SK-N-SH (cell line): Measurements from ENCODE around the gene KTN1. TPM values are rescaled to one million over a fixed set of nuclear protein-coding genes. Genes with fewer than 3 reads are reported as not detected.

Source experiments
- CTCF ChIA-PET: fragments of 300-600, 350-600 bp; formaldehyde crosslinking; extraction: SDS; loops from one replicate; lab custom pipeline; 2021; lab: Yijun Ruan, JAX
- POLR2A ChIA-PET: fragments of 350-600 bp; sonication (Branson Sonifier 250); formaldehyde crosslinking; extraction: SDS; loops from one replicate; lab custom pipeline; 2020; ENCODE audit warnings: antibody characterized with exemption, inconsistent platforms; lab: Yijun Ruan, JAX
- DNase-seq: peaks from one replicate; pipeline ENCODE4 v3.0.0; 2012
- H2AFZ ChIP-seq: fragments of 200-600 bp; sonication (generic); 2 replicates; pipeline ENCODE4 v1.8.1; 2016; ENCODE audit warnings: antibody characterized with exemption, mild to moderate bottlenecking, low read depth
- H3F3A ChIP-seq: fragments of 200-600 bp; sonication (generic); replicated peaks from 2 replicates; pipeline ENCODE3; 2016; ENCODE audit warnings: antibody characterized with exemption, mild to moderate bottlenecking; ENCODE audit not compliant: insufficient read depth
- H3K27ac ChIP-seq, 2 experiments: fragments of 200-500 bp in 1 of 2; fragments of 200-600 bp in 1 of 2; sonication (Bioruptor generic) in 1 of 2; sonication (generic), shearing (Covaris generic) in 1 of 2; 2 replicates each; pipeline versions ENCODE4 v1.5.1 to v1.6.1; 2014 to 2016; ENCODE audit warnings: low read depth in 2 of 2, inconsistent platforms in 1 of 2, low read length in 1 of 2, mild to moderate bottlenecking in 1 of 2, mixed read lengths in 1 of 2
- H3K27me3 ChIP-seq: fragments of 200-600 bp; sonication (generic), shearing (Covaris generic); 2 replicates; pipeline ENCODE4 v1.6.1; 2016; ENCODE audit warnings: mixed run types; ENCODE audit not compliant: insufficient read depth
- H3K36me3 ChIP-seq, 2 experiments: fragments of 200-500 bp in 1 of 2; fragments of 200-600 bp in 1 of 2; sonication (Bioruptor generic) in 1 of 2; sonication (generic) in 1 of 2; replicated peaks in 1 of 2; 2 replicates each; pipeline versions ENCODE3 to v1.5.1; 2014 to 2016; ENCODE audit warnings: low read length in 1 of 2, mild to moderate bottlenecking in 1 of 2; ENCODE audit not compliant: insufficient read depth in 2 of 2, control insufficient read depth in 1 of 2
- H3K4me1 ChIP-seq, 2 experiments: fragments of 200-500 bp in 1 of 2; fragments of 200-600 bp in 1 of 2; sonication (Bioruptor generic) in 1 of 2; sonication (generic), shearing (Covaris generic) in 1 of 2; 2 replicates each; pipeline versions ENCODE4 v1.5.1 to v1.6.1; 2014 to 2016; ENCODE audit warnings: low read depth in 1 of 2, low read length in 1 of 2, mixed run types in 1 of 2; ENCODE audit not compliant: insufficient read depth in 2 of 2, control insufficient read depth in 1 of 2
- H3K4me2 ChIP-seq: fragments of 200-600 bp; sonication (generic), shearing (Covaris generic); 2 replicates; pipeline ENCODE4 v1.6.1; 2017; ENCODE audit warnings: mixed run types
- H3K4me3 ChIP-seq, 2 experiments: fragments of 200-500 bp in 1 of 2; fragments of 200-600 bp in 1 of 2; sonication (Bioruptor generic) in 1 of 2; sonication (generic), shearing (Covaris generic) in 1 of 2; 2 replicates each; pipeline versions ENCODE4 v1.5.1 to v1.8.1; 2014 to 2016; ENCODE audit warnings: low read depth in 2 of 2, inconsistent platforms in 1 of 2, low read length in 1 of 2, mild to moderate bottlenecking in 1 of 2, mixed read lengths in 1 of 2, moderate library complexity in 1 of 2
- H3K79me2 ChIP-seq: fragments of 200-600 bp; sonication (generic); 2 replicates; pipeline ENCODE4 v1.8.1; 2017; ENCODE audit warnings: mild to moderate bottlenecking; ENCODE audit not compliant: insufficient read depth
- H3K9ac ChIP-seq: fragments of 200-600 bp; sonication (generic); 2 replicates; pipeline ENCODE4 v1.6.1; 2017; ENCODE audit warnings: mixed run types
- H3K9me2 ChIP-seq: fragments of 200-600 bp; sonication (generic); 2 replicates; pipeline ENCODE4 v1.6.1; 2017; ENCODE audit warnings: mixed run types
- H3K9me3 ChIP-seq: fragments of 200-600 bp; sonication (generic); 2 replicates; pipeline ENCODE4 v1.6.1; 2017; ENCODE audit warnings: mixed run types, mild to moderate bottlenecking, moderate library complexity
- H4K20me1 ChIP-seq: fragments of 200-600 bp; sonication (generic); 2 replicates; pipeline ENCODE4 v1.6.1; 2017; ENCODE audit warnings: mild to moderate bottlenecking, mixed run types; ENCODE audit not compliant: insufficient read depth
- CTCF ChIP-seq: fragments of 200-600 bp; sonication (generic); IDR thresholded peaks from 2 replicates; pipeline ENCODE4 v1.6.1; 2017; ENCODE audit warnings: antibody characterized with exemption, mild to moderate bottlenecking, moderate library complexity
- EP300 ChIP-seq, 2 experiments: IDR thresholded peaks; 2 replicates each; pipeline versions ENCODE4 v1.4.0 to v1.6.1; 2012; ENCODE audit warnings: borderline replicate concordance in 1 of 2, low read depth in 1 of 2, low read length in 1 of 2
- FOSL2 ChIP-seq: IDR thresholded peaks from 2 replicates; pipeline ENCODE4 v1.4.0; 2012; ENCODE audit warnings: low read depth, mild to moderate bottlenecking, moderate library complexity, borderline replicate concordance
- FOXJ3 ChIP-seq: sonication (generic); formaldehyde crosslinking; IDR thresholded peaks from 2 replicates; pipeline ENCODE4 v1.5.1; 2020; ENCODE audit warnings: mild to moderate bottlenecking, missing genetic modification reagents
- GATA2 ChIP-seq: sonication (generic); formaldehyde crosslinking; IDR thresholded peaks from 2 replicates; pipeline ENCODE4 v1.5.0; 2020; ENCODE audit warnings: mild to moderate bottlenecking, missing genetic modification reagents
- MAX ChIP-seq: IDR thresholded peaks from 2 replicates; pipeline ENCODE4 v1.4.0; 2012; ENCODE audit warnings: low read depth
- MEF2A ChIP-seq: IDR thresholded peaks from 2 replicates; pipeline ENCODE4 v1.4.0; 2012; ENCODE audit warnings: low read depth, borderline replicate concordance
- NRF1 ChIP-seq: IDR thresholded peaks from 2 replicates; pipeline ENCODE4 v1.6.1; 2012; ENCODE audit warnings: low read depth, mild to moderate bottlenecking, low read length
- PBX3 ChIP-seq: IDR thresholded peaks from 2 replicates; pipeline ENCODE4; 2012
- RAD21 ChIP-seq: IDR thresholded peaks from 2 replicates; pipeline ENCODE4 v1.6.1; 2012; ENCODE audit warnings: mild to moderate bottlenecking, low read length
- REST ChIP-seq: IDR thresholded peaks from 2 replicates; pipeline ENCODE4 v1.6.1; 2012; ENCODE audit warnings: mild to moderate bottlenecking, low read depth, low read length, moderate library complexity
- RFX5 ChIP-seq: IDR thresholded peaks from 2 replicates; pipeline ENCODE4 v1.6.1; 2012; ENCODE audit warnings: mild to moderate bottlenecking, improper control_type of control experiment, low read length
- RXRA ChIP-seq: IDR thresholded peaks from 2 replicates; pipeline ENCODE4 v1.4.0; 2012; ENCODE audit warnings: low read depth, mild to moderate bottlenecking, borderline replicate concordance
- SIN3A ChIP-seq: IDR thresholded peaks from 2 replicates; pipeline ENCODE4 v1.6.1; 2012; ENCODE audit warnings: low read depth, mild to moderate bottlenecking, low read length, moderate library complexity, borderline replicate concordance
- SMC3 ChIP-seq: IDR thresholded peaks from 2 replicates; pipeline ENCODE4 v1.6.1; 2012; ENCODE audit warnings: low read depth, low read length, improper control_type of control experiment
- TAF1 ChIP-seq: IDR thresholded peaks from 2 replicates; pipeline ENCODE4 v1.6.1; 2012; ENCODE audit warnings: low read depth, mild to moderate bottlenecking, low read length, moderate library complexity, borderline replicate concordance
- TCF12 ChIP-seq: IDR thresholded peaks from 2 replicates; pipeline ENCODE4 v1.4.0; 2012
- TEAD4 ChIP-seq: IDR thresholded peaks from 2 replicates; pipeline ENCODE4 v1.4.0; 2012; ENCODE audit warnings: mild to moderate bottlenecking, borderline replicate concordance; ENCODE audit not compliant: insufficient read depth
- ZBTB33 ChIP-seq: IDR thresholded peaks from 2 replicates; pipeline ENCODE4 v1.4.0; 2012; ENCODE audit warnings: low read depth, borderline replicate concordance
- whole genome bisulfite sequencing: methylation state at CpG from one replicate; pipeline ENCODE4 v1.1.6; 2017; ENCODE audit warnings: low lambda C conversion rate; 5-methylcytosine and 5-hydroxymethylcytosine counted together
- polyA plus RNA-seq, 3 experiments: library from polyadenylated mRNA; depleted of rRNA; stranded (reverse); fragments of >200 nt; gene quantifications; 2 replicates each; pipeline ENCODE4 v1.2.3, GENCODE V29; 2012

The KTN1 gene
- polyA plus RNA-seq, 1 of the 3 experiments (the other 2 are of a cell fraction), result 39.5 TPM

GRCh38 chr14:55722054-55722453, 142.0 kb downstream of the KTN1 start:
- H2AFZ ChIP-seq, result no peak overlapping the region
- no peaks in the 10 kb centered on the region for H4K20me1 ChIP-seq
- H3K9ac ChIP-seq, result no peak overlapping the region
- CTCF ChIA-PET, result interaction anchor here (1.0 to 1.4 kb wide), 2 partner anchors 10 to 12 kb away, joined by 3 to 7 read pairs; no protein-coding TSS in a partner anchor
- no peak overlapping the region for H3K27ac ChIP-seq
- no peaks in the 10 kb centered on the region for H3K27me3 ChIP-seq
- H3K79me2 ChIP-seq, result no peaks in the 10 kb centered on the region
- H3K4me3 ChIP-seq, result no peak overlapping the region
- no peak overlapping the region for H3K4me2 ChIP-seq
- no peaks in the 10 kb centered on the region for H3K36me3 ChIP-seq
- no peaks in the 10 kb centered on the region; a peak in 1 of 4 replicates for H3K4me1 ChIP-seq
- no peaks in the 10 kb centered on the region for H3K9me2 ChIP-seq
- TF ChIP-seq GATA2 (CRISPR knock-in tag), result no peak
- TF ChIP-seq MEF2A, result no peak
- no peak for TF ChIP-seq MAX
- no peak for TF ChIP-seq CTCF
- no peak for TF ChIP-seq SIN3A
- TF ChIP-seq FOSL2, result no peak
- no peak for TF ChIP-seq ZBTB33
- no peak for TF ChIP-seq TCF12
- TF ChIP-seq SMC3, result no peak
- no peak for TF ChIP-seq PBX3
- TF ChIP-seq REST, result no peak
- no peak for TF ChIP-seq EP300 (IDR thresholded peaks at IDR 0.05; ENCODE audit: borderline replicate concordance in 1 of 2, low read depth in 1 of 2, low read length in 1 of 2)
- TF ChIP-seq RAD21, result no peak
- TF ChIP-seq TAF1, result no peak
- no peak for TF ChIP-seq FOXJ3 (CRISPR knock-in tag)
- no peak for TF ChIP-seq RFX5
- TF ChIP-seq TEAD4, result no peak
- TF ChIP-seq RXRA, result no peak
- TF ChIP-seq NRF1, result no peak
- TF ChIP-seq, all 33 proteins: peak for 0
- Histone ChIP-seq H3K9me3 (no peaks in the 10 kb centered on the region), H3F3A (no peaks in the 10 kb centered on the region)
- 79% methylated on average over 5 of the region's 5 CpGs for WGBS
- no peak for DNase-seq
- POLR2A ChIA-PET, result no interaction called here
